Fibroblast of skin of abdomen (primary cell): Measurements from ENCODE around the gene DDX49.
"Not testable (repeated sequence)": the region's sequence is repeated elsewhere in the genome, so short reads cannot be mapped to it uniquely, and the experiment has no call there.

ENCODE experiments used
- DNase-seq: peaks from one replicate; pipeline ENCODE4 v3.0.0-alpha.2; 2013

DDX49 gene

GRCh38 chr19:18910801-18911436, 8.6 kb upstream of the DDX49 start:
- DNase-seq: no peak

- no peak for DNase-seq
Measured at GRCh38 chr19:18912933-18913332, 6.6 kb upstream of the DDX49 start.

GRCh38 chr19:18913466-18913865, 6.0 kb upstream of the DDX49 start:
- DNase-seq: no peak

GRCh38 chr19:18915639-18916038, 3.9 kb upstream of the DDX49 start:
- peak; percentile 28 for DNase-seq

- not testable (repeated sequence) for DNase-seq
Measured at GRCh38 chr19:18917593-18917992, 1.9 kb upstream of the DDX49 start.

GRCh38 chr19:18919900-18920214, 342 bp downstream of the DDX49 start:
- no peak for DNase-seq

GRCh38 chr19:18920400-18920799, 885 bp downstream of the DDX49 start:
- no peak for DNase-seq

DNA sequence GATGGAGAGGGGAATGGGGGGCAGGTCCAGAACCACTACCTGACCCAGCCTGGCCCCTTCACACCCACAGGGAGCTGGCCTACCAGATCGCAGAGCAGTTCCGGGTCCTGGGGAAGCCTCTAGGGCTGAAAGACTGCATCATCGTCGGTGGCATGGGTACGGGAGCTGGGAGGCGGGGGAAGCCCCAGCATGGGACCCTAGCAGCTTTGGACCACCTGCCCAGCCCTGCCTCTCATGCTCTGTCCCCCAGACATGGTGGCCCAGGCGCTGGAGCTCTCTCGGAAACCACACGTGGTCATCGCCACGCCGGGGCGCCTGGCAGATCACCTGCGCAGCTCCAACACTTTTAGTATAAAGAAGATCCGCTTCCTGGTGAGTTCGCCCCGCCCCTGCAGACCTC, 2.1 kb downstream of the DDX49 start:
- no peak for DNase-seq

- DNase-seq: no peak
Measured at GRCh38 chr19:18922228-18922985, 2.9 kb downstream of the DDX49 start.

DNA sequence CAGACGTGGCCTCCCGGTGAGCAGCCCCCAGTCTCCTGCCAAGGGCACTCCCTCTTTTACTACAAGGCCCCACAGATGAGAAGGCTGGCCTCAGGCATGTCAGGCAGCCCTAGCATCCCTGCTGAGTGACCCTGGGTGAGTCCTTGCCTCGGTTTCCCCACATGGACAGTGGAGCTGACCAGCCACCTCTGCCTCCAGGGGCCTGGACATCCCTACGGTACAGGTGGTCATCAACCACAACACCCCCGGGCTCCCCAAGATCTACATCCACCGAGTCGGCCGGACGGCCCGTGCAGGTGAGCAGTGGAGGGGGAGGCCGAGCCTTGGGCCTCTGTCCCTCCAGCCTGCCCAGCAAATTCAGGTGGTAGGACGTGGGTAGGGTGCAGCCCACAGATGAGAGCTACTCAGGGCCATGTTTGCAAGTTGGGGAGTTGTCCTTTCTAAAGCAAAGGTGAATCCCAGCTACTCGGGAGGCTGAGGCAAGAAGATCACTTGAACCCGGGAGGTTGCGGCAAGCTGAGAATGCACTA, 5.2 kb downstream of the DDX49 start:
- no peak for DNase-seq

DNA sequence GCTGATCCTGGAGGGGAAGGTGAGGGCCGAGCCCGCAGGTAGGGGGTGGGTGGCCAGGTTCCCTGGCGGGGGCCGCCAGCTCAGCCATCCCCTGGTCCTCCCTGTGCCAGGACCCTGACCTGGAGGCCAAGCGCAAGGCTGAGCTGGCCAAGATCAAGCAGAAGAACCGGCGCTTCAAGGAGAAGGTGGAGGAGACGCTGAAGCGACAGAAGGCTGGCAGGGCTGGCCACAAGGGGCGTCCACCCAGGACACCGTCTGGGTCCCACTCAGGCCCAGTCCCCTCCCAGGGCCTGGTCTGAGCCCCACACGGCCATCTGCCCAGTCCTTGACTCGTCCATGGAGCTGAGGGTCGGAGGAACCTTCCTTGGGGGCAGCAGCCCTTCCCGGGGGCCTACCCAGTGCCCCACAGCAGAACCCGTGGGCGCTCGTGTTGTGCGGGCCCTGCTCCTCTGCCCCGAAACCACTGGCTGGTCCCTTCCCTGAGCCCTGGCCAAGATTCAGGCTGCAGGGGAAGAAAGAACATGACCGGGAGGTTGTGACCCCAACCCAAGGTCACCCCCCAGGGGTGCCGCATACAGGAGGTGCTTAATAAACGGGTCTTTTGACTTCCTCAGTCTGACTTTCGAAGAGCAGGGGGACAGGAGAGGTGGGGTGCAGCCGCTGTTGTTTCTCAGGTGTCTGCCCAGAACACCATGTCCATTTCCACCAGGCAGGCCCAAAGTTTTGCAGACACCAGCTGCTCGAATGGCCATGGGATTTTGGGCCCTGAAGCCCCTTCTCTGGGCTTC, 8.7 kb downstream of the DDX49 start:
- DNase-seq: no peak

DNA sequence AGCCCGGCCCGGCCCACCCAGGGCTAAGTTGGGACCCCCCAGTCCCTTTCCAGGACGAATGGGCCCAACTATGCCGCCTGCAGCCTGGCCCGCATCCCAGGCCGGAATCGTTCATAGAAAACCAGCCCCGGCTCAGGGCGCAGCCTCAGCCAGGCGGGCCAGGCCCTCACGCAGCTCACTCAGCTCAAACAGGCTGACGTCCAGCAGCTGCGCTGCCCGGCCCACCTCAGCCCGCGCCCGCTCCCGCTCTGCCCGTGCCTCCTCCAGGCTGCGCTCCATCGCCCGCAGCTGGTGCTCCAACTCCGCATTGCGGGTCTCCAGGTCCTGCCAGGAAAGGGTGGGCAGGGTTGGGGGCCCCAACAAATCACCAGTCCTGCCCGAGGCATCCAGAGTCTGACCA, 9.8 kb downstream of the DDX49 start:
- no peak for DNase-seq

GRCh38 chr19:18931316-18932162, 12.0 kb downstream of the DDX49 start:
- no peak for DNase-seq

GRCh38 chr19:18932216-18932841, 12.8 kb downstream of the DDX49 start:
- DNase-seq: peak; percentile 29

DNA sequence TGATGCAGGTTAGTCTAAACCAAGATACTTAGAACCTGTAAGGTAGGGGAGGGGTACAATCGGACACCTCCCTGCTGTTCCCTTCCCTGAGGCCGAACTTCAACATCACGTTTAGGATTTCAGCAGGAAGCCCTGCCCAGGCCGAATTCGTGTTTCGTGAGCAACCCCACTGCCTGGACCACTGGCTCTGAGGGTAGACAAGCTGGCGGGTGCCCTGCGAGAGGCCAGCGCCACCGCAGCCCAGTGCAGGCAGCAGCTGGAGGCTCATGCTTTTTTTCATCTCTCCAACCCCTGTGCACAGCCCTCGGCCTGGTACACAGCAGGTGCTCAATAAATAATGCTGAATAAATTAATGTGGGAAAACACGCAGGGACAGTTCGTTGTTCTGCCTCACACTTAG, 13.8 kb downstream of the DDX49 start:
- no peak for DNase-seq

DNA sequence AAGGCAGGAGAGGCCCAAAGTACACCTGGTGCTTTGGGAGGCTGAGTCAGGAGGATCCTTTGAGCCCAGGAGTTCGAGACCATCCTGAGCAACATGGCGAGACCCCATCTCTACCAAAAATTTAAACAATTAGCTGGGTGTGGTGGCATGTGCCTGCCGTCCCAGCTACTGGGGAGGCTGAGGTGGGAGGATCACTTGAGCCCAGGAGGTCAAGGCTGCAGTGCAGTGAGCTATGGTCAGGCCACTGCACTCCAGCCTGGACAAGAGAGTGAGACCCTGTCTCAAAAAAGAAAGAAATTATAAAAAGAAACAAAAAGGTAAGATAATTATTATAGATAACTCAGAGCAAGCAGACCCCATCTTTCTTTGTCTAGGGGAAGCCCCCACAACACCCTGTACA, 19.6 kb downstream of the DDX49 start:
- DNase-seq: no peak

- DNase-seq: peak; percentile 49
Measured at GRCh38 chr19:18939922-18940768, 20.6 kb downstream of the DDX49 start.

DNA sequence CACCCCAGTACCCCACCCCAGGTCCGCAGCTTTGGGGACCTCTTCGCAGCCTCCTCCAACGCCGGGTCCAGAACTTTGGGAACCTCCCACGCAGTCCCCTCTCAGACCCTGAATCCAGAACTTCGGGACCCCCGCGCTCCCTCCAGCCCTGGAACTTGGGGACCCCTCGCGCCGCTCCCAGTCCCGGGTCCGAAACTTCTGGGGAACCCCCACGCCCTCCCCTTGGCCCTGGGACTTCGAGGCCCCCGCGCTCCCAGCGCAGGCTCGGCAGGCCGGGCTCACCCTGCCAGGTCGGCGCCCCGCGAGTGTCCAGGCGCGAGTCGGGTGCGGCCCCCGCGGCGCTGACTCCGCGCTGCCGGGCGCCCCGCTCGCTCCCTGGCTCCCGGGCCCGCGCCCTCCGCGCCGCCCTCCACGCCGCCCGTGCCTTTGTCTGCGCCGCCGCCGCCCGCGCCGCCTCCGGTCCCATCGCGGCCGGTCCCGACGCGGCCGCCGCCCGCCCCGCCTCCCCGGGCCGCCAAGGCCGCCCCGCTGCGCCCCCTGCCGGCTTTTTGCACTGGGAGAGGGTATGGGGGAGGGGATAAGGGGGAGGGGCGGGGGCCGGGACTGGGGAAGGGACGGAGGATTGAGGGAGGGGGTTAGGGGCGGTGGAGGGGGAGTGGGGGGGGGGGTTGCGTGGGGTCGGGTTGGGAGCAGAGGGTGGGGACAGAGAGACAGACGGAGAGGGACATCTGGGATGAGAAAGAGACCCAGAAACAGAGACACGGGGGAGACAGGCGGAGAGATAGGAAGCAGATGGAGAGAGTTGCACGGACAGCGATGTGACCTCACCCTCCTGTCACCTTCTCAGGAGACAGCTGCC, 21.5 kb downstream of the DDX49 start, which contains the start of gene HOMER3:
HOMER3 (minus strand) TSS at position 449 of the 859 bp plus-strand sequence. CDS start 2,235 bp downstream, outside the sequence.
- DNase-seq: peak; percentile 60

DNA sequence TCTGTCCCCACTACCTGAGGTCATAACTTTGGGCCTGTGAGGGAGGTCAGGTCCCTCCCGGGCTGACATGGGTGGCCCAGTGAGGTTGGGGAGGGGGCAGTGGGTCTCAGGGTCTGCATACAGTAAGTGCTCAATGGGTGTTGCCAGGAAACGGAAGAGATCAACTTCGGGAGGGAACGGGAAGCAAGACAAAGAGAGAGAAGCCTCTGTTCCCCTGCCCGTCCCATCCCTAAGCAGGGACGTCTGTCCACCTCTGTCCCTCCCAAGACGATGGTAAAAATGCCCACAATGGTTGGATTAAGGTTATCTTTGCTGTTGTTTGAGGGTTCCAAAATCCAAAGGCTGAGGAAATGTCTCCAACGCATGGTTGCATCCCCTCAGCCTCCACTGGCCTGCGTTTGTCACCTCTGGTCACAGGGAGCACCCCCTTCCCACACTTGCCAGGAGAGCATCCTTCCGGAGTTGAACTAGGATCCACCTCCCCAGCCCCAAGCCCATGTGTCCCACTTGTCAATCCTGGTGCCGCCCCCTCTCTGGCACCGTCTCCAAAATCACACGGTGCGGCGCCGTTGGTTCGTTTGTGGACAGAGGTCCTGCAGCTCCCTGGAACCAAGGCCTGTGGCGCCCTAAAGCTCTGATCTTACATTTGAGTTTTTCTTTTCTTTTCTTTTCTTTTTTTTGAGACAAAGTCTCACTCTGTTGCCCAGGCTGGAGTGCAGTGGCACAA, 22.3 kb downstream of the DDX49 start:
- DNase-seq: no peak
